ENCODE measurements around the gene TTC29.

DNA sequence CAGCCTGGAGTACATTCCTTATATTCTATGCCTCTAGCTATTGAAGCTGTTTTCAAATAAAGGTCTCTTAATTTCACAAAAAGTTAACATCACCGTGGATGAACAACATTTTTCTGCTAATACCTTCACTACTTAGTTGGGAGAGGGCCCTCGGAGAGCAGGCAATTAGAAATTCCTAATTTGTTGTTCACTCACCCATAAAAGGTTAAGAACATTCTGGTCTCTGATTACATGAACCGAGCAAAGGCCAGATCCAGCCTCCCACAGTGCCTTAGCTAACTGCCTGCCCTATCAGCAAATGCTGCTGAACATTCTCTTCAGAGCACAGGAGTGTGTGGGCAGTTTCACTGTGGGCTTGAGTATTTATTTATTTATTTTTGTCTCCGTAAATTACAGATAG is 36.0 kb upstream of the TTC29 start:
- TF ChIP-seq, protein P1, sequence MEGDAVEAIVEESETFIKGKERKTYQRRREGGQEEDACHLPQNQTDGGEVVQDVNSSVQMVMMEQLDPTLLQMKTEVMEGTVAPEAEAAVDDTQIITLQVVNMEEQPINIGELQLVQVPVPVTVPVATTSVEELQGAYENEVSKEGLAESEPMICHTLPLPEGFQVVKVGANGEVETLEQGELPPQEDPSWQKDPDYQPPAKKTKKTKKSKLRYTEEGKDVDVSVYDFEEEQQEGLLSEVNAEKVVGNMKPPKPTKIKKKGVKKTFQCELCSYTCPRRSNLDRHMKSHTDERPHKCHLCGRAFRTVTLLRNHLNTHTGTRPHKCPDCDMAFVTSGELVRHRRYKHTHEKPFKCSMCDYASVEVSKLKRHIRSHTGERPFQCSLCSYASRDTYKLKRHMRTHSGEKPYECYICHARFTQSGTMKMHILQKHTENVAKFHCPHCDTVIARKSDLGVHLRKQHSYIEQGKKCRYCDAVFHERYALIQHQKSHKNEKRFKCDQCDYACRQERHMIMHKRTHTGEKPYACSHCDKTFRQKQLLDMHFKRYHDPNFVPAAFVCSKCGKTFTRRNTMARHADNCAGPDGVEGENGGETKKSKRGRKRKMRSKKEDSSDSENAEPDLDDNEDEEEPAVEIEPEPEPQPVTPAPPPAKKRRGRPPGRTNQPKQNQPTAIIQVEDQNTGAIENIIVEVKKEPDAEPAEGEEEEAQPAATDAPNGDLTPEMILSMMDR (IDR thresholded peaks at IDR 0.05; ENCODE audit: insufficient read depth, low read length, poor library complexity, severe bottlenecking): no peak
- no peak for TF ChIP-seq EZH2phosphoT487 (conservative IDR thresholded peaks at IDR 0.05; ENCODE audit: low read length)
